ENCODE measurements around the gene AP5Z1.

GRCh38 chr7:4782333-4783291 lies 7.2 kb downstream of the AP5Z1 start:
- TF ChIP-seq, protein P1, sequence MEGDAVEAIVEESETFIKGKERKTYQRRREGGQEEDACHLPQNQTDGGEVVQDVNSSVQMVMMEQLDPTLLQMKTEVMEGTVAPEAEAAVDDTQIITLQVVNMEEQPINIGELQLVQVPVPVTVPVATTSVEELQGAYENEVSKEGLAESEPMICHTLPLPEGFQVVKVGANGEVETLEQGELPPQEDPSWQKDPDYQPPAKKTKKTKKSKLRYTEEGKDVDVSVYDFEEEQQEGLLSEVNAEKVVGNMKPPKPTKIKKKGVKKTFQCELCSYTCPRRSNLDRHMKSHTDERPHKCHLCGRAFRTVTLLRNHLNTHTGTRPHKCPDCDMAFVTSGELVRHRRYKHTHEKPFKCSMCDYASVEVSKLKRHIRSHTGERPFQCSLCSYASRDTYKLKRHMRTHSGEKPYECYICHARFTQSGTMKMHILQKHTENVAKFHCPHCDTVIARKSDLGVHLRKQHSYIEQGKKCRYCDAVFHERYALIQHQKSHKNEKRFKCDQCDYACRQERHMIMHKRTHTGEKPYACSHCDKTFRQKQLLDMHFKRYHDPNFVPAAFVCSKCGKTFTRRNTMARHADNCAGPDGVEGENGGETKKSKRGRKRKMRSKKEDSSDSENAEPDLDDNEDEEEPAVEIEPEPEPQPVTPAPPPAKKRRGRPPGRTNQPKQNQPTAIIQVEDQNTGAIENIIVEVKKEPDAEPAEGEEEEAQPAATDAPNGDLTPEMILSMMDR (IDR thresholded peaks at IDR 0.05; ENCODE audit: low read depth, low read length), result no peak
- TF ChIP-seq EZH2phosphoT487 (IDR thresholded peaks at IDR 0.05; ENCODE audit: low read depth), result no peak
